Measurements from ENCODE around the gene MYL7. TPM values are rescaled to one million over a fixed set of nuclear protein-coding genes. Genes with fewer than 3 reads are reported as not detected.

MYL7 gene
- polyA plus RNA-seq, 2 of the 4 experiments (the other 2 are of a cell fraction) = not detected

DNA sequence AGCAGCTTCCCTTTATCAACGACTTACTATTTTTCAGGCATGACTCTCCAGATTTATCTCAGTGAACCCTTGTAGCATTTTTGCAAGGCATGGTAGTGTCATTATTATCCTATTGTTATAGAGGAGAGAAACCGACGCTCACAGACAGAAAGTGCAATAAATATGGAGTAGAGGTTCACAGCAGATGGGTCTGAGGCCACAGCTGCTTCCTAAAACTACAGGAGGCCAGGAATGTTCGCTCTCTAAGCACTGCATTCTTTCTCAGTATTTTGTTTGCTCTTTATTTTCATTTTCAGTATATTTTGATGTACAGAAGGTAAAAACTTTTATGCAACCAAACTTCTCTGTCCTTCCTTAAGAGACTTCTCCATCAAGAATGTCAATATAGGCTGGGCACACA lies 41.5 kb downstream of the MYL7 start:
- no peak for FAIRE-seq
- Histone ChIP-seq H3K4me2 (no peak overlapping the region), H3K4me1 (0 out of 3 replicates have a peak, but pooled peaks cover 7% of the 10 kb centered on the region), H3K27ac (no peak overlapping the region), H3K9me3 (no peaks in the 10 kb centered on the region), H3K4me3 (no peak overlapping the region)
- ATAC-seq = no peak
- 88% methylated on average over 4 of the region's 4 CpGs for WGBS (ENCODE audit: missing lambda C conversion rate)
- DNase-seq (ENCODE audit: low read depth in 1 of 2, low spot score in 1 of 2) = no peak
- POLR2A ChIA-PET = interaction anchor here (0.5 kb wide), 1 partner anchor 24 kb away, joined by 4 read pairs; no protein-coding TSS in a partner anchor
- CTCF ChIA-PET = interaction anchor here (1.3 to 2.6 kb wide), 4 partner anchors 13 to 28 kb away, joined by 3 to 11 read pairs (median 5); no protein-coding TSS in a partner anchor
- TF ChIP-seq EP300 (IDR thresholded peaks at IDR 0.05) (no peak), PHF8 (IDR thresholded peaks at IDR 0.05; ENCODE audit: borderline replicate concordance, low read depth) (no peak), KDM5A (IDR thresholded peaks at IDR 0.05) (no peak), CTCF (IDR thresholded peaks at IDR 0.05) (no peak), REST (IDR thresholded peaks at IDR 0.05) (no peak), JUN (IDR thresholded peaks at IDR 0.05) (no peak), HDAC2 (IDR thresholded peaks at IDR 0.05) (no peak), NFE2L2 (conservative IDR thresholded peaks at IDR 0.05; ENCODE audit: low read length) (no peak), FOXS1 (CRISPR knock-in tag; IDR thresholded peaks at IDR 0.05) (no peak), ZNF302 (CRISPR knock-in tag; IDR thresholded peaks at IDR 0.05) (no peak), RNF2 (IDR thresholded peaks at IDR 0.05; ENCODE audit: borderline replicate concordance, low read depth) (no peak), RCOR1 (IDR thresholded peaks at IDR 0.05; ENCODE audit: low read depth, low read length) (no peak), MAFK (IDR thresholded peaks at IDR 0.05; ENCODE audit: partially characterized antibody) (no peak), TFCP2L1 (CRISPR knock-in tag; IDR thresholded peaks at IDR 0.05) (no peak)
- TF ChIP-seq, protein P1, sequence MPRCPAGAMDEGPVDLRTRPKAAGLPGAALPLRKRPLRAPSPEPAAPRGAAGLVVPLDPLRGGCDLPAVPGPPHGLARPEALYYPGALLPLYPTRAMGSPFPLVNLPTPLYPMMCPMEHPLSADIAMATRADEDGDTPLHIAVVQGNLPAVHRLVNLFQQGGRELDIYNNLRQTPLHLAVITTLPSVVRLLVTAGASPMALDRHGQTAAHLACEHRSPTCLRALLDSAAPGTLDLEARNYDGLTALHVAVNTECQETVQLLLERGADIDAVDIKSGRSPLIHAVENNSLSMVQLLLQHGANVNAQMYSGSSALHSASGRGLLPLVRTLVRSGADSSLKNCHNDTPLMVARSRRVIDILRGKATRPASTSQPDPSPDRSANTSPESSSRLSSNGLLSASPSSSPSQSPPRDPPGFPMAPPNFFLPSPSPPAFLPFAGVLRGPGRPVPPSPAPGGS (IDR thresholded peaks at IDR 0.05) = no peak
- TF ChIP-seq, protein P2, sequence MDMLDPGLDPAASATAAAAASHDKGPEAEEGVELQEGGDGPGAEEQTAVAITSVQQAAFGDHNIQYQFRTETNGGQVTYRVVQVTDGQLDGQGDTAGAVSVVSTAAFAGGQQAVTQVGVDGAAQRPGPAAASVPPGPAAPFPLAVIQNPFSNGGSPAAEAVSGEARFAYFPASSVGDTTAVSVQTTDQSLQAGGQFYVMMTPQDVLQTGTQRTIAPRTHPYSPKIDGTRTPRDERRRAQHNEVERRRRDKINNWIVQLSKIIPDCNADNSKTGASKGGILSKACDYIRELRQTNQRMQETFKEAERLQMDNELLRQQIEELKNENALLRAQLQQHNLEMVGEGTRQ (IDR thresholded peaks at IDR 0.05) = no peak

- ATAC-seq (no peak), FAIRE-seq (no peak), DNase-seq (ENCODE audit: low read depth in 1 of 2, low spot score in 1 of 2) (no peak)
- H3K4me3 ChIP-seq = no peak overlapping the region
- H3K4me1 ChIP-seq = 0 out of 3 replicates have a peak, but pooled peaks cover 4% of the 10 kb centered on the region
- ChIA-PET POLR2A (interaction anchor here (0.9 kb wide), 1 partner anchor 25 kb away, joined by 3 read pairs; the partner anchor contains the start of gene POLD2), CTCF (interaction anchor here (0.9 to 2.6 kb wide), 7 partner anchors 8 to 143 kb away, joined by 3 to 11 read pairs (median 5); no protein-coding TSS in a partner anchor)
- no peaks in the 10 kb centered on the region for H3K9me3 ChIP-seq
- no peak for TF ChIP-seq PHF8 (IDR thresholded peaks at IDR 0.05; ENCODE audit: borderline replicate concordance, low read depth)
- peak in 1 of 2 experiments; percentile 13; a peak in 1 of 4 replicates for TF ChIP-seq CEBPB (IDR thresholded peaks at IDR 0.05)
- H3K27ac ChIP-seq = no peak overlapping the region
- 73% methylated on average over 6 of the region's 6 CpGs for WGBS (ENCODE audit: missing lambda C conversion rate)
- no peak overlapping the region for H3K4me2 ChIP-seq
Observed at GRCh38 chr7:44098092-44099068, 42.8 kb downstream of the MYL7 start.
